ENCODE data around the gene INCA1.
"Not testable (repeated sequence)": the region's sequence is repeated elsewhere in the genome, so short reads cannot be mapped to it uniquely, and the experiment has no call there.

INCA1 gene, protein sequence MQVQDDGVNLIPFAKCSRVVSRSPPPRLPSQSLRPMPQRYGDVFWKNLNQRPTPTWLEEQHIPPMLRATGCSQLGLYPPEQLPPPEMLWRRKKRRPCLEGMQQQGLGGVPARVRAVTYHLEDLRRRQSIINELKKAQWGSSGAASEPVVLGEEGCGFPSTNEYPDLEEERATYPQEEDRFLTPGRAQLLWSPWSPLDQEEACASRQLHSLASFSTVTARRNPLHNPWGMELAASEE

DNA sequence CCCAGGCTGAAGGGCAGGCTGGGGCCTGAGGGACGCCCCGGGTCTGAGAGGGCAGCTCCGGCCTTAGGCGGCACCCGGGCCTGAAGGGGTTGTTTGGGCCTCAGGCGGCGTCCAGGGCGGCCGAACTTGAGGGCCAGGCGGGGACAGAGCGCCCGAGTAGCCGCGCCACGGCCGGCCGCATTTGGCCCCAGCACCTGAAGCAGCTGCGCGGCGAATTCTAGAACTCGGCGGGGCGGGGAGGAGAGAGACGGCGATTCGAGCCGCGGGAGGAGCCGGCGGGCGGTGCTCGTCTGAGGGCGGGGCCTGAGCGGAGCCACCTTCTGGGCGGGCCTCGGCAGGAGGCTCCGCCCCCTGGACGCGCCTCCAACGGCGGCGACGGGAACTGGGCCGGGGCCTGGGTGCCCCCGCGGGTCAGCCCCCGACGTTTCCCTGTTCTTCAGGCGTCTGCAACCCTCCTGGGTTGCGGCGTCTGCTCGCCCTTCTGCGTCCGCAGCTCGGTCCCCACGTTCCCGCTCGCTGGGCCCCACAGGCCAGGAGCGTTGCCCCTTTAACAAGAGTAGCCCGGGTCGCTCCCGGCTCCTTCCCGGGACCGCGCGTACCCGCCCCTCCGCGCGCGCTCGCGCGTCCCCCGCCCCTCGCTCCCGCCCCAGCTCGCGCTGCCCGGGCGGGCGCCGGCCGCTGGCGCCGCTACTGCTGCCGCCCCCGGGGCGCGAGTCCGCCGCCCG lies at the start of gene INCA1, which contains the start of gene KIF1C:
Gene INCA1 (minus strand): TSS at position 221 of the 725 bp plus-strand sequence. CDS start 3,085 bp downstream, outside the sequence.
Gene KIF1C (plus strand): TSS at position 649 of the 725 bp plus-strand sequence. CDS start 2,297 bp downstream, outside the sequence.
- DNase-seq, result peak; percentile 86

DNA sequence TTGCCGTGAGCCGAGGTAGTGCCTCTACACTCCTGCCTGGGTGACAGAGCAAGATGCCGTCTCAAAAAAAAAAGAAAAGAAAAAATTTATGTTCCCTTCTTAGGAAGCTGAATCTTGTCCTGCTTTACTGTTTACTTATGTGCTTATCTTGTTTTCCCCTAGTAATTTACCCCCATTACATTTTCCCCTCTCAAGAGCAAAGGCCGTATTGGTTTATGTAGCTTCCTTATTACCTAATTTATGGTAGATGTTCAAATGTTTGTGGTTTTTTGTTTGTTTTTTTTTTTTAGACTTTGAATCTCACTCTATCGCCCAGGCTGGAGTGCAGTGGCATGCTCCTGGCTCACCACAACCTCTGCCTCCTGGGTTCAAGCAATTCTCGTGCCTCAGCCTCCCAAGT lies 48.2 kb upstream of the INCA1 start:
- no peak for DNase-seq

DNA sequence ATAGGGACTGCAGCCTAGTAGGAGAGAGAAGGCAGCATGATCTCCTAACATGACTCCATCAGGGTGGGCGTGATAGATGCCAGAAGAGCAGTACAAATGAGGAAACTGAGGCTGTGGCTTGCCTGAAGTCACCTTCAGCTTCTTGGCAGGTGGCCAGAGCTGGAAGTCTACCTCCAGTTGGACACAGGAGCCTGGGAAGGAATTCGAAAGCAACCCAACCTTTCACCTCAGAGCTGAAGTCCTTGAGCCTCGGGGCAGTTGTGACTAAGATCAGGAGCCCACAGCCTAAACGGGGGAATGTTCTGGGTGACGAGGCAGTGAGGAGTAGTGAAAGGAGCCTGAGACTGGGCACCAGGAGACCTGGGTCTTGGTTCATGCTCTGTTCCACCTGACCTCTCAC lies 47.3 kb upstream of the INCA1 start:
- DNase-seq, result no peak

DNA sequence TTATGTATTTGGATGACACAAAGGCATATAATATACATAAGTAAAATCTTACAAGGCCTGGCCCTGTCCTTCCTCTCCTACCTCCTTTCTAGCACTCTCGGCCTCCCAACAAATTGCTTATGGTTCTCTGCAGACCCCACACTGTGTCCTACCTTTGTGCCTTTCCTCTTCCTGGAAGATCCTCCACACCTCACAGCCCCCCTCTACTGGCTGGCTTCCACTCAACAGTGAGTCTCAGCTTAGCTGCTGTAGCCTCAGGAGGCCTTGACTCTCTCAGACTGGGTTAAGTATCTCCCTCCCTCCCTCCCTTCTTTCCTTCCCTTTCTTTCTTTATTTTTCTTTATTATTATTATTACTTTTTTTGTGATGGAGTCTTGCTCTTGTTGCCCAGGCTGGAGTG lies 46.2 kb upstream of the INCA1 start:
- no peak for DNase-seq

DNA sequence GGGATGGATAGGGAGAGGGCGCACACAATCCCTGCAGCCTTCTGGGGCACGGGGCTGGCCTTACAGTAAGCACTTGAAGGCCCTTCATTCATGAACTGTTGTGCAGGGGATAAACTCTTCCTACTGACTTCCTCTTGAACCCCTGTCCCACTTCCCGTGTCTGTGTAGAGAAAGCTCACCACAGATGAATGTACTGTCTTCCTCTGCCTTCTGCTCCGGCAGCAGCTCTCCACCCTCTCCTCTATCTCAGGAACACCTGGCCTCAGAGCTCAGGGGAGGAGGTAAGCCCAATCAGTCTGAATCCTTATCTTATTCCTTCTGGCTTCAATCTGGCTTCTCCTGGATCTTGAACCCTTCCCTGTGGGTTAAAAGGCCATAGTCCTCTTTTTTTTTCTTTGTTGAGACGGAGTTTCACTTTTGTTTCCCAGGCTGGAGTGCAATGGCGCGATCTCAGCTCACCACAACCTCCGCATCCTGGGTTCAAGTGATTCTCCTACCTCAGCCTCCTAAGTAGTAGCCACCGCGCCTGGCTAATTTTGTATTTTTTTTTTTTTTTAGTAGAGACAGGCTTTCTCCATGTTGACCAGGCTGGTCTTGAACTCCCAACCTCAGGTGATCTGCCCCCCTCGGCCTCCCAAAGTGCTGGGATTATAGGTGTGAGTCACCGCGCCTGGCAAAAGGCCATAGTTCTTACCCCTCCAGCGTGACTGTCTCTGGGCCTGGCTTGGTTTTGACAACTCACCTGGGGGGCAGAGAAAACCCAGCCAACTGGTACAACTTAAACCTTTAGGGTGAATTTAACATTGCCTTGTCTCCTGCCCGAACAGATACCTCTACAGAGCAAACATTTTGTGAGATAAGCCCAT lies 45.1 kb upstream of the INCA1 start:
- DNase-seq, result no peak

DNA sequence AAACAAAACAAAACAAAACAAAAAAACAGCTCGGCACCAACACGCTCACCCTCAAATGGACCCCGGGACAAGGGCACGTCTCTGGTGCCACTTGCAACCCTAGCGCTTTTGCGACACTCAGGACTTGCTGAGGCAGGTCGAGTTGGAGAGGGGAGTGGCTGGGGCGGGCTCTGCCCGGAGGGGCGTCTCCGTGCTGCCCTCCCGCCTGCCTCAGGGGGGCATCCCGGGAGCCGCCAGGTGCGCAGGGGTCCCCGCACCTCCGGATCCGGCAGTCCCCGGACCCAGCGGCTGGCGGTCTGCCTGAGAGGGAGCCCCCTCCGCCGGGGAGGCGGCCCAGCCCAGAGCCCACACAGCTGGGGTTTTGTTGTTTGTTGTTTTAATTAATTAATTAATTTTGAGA lies 38.0 kb upstream of the INCA1 start, which contains the start of gene SLC52A1:
Gene SLC52A1 (minus strand): TSS at position 112 of the 400 bp plus-strand sequence. CDS start 820 bp downstream, outside the sequence.
- DNase-seq, result peak; percentile 34

DNA sequence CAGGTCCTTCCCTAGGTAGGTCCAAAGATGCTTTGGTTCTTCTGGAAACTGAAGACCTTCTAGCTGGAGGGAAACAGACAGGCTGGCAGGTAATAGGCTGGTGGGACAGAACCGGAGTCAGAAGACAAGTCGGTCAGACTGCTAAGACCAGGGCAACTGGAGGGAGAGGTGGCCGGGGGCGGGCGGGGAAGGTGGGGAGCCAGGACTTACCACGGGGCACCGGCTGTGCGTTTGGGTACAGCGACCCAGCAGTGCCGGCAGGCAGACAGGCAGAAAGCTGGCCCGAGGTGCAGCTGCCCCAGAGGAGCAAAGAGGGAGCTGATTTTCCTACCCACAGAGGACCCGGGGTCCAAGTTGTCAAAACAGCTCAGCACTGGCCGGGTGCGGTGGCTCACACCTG lies 37.3 kb upstream of the INCA1 start:
- DNase-seq, result no peak

DNA sequence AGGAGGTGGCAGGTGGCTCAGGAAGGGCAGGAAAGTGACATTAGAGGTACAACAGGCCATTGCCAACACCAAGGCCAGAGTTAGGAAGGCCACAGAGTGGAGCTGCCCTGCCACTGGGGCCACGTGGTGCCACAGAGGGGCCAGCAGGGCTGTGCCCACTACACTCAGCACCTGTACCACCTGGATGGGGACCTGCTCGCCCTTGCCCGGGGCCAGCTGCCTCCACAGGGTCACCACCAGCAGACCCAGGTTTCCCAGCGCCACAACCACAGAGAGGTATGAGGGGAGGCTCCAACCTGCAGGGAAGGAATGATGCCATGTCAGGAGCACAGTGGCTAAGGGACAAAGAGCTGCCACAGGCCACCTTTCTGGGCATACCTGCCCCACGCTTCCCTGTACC lies 36.7 kb upstream of the INCA1 start:
- no peak for DNase-seq

DNA sequence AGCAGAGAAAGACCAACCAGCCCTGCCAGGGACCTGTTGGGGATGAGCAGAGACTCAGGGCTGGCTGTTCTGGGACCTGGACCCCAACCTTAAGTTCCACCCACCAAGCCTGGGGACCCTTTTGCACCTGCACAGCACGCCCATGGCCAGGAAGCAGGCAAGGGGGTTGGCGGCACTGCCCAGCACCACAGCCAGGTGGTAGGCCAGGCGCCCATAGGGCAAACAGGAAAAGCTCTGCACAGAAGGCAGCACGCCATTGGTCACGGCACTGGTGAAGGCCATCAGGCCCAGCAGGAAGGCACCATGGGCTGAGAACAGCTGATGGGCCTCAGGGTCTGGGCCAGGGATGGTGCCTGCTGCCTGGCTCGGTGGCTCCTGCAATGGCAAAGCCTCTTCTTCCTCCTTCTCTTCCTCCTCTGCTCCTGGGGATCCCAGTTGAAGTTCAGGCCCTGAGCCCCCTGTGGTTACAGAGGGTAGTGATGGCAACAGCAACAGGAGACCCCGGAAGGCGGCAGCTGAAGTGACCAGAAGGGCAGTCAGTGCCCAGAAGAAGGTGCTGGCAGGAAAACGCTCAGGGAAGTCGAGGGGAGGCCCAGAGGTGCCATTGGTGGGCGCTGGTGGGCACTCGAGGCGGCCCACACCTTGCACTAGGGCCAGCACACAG lies 36.2 kb upstream of the INCA1 start:
- no peak for DNase-seq

DNA sequence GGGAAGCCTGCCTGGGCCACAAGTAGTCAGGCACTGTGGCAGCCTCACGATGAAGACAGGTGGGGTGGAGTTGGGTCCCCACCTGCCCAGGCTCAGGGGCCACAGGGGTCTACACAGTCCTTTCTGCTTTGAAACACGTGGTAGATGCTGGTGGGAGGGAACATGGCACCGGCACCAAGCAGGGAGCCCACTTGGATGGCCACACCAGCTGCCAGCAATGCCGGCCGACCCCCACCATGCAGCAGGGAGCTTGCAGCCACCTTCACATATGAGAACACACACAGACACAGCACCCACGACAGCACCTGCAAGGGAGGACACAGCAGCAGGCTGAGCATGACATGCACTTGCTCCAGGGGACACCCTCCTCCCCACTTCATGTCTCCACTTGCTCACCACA lies 35.5 kb upstream of the INCA1 start:
- no peak for DNase-seq

DNA sequence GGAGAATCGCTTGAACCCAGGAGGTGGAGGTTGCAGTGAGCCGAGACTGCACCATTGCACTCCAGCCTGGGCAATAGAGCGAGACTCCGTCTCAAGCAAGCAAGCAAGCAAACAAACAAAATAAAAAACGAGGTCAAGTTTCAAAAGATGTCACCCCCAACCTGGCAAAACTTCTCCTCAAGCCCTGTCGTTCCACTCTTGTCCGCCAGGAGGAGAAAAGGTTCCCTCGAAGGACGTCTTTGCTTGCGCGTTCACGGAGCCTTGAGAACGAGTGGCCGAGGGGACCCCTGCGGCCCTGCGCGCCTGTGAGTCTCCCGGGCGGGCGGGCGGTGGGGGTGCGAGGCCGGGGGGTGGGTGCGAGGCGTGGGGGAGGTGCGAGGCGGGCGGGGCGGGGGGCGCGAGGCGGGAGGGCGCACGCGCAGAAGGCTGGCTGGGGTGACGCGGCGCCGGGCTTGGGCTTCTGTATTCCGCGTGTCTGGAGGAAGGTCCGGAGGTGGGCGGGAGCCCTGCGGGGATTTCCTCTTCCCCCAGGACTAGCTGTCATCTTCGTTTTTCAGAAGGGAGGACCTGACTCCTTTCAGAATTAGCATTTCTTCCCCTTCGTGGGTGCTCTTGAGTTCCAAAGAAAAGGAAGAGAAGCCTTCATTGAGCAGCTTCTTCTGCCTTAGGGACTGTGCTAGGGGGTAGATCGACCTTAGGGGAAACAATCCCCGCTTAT lies 34.2 kb upstream of the INCA1 start:
- peak; percentile 61 for DNase-seq

DNA sequence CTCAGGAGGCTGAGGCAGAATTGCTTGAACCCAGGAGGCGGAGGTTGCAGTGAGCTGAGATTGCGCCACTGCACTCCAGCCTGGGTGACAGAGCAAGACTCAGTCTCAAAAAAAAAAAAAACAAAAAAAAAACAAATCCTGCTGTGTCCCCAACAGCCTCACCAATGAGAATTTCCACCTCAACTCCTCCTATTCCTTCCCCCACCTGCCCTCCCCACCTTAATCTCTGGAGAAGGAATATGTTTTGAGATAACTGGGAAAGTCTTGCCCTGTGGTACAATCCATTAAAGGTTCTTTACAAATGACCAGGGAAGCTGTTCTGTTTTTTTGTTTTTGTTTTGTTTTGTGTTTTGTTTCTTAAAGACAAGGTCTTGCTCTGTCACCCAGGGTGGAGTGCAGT lies 32.8 kb upstream of the INCA1 start:
- not testable (repeated sequence) for DNase-seq

DNA sequence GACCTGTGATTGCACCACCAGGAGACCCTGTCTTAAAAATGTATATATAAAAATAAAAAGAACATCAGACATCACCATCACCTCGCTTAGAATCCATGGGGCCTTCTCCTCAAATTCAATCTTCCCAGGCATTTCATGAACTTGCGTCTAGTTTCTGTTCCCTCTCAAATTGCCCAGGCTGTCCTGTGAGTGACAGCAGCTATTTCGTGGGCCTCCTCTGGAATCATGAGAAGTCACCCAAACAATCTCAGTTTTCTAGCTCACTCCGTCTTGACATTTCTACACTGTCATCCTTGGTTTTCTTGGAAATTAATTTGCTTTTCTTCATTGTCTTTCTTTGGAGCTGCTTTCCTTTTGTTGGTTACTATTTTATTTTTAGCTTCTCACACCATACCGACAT lies 30.6 kb upstream of the INCA1 start:
- no peak for DNase-seq

DNA sequence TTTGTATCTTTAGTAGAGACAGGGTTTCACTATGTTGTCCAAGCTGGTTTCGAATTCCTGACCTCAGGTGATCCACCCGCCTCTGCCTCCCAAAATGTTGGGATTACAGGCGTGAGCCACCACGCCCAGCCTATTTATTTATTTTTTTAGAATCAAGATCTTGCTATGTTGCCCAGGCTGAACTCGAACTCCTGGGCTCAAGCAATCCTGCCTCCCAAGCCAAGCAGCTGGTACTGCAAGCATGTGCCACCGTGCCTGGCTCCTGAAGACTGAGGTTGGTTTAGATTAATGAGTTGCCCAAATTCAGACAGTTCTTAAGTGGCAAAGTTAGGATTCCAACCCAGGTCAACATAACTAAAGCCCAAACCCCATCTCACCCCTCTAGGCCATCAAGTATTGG lies 30.0 kb upstream of the INCA1 start:
- no peak for DNase-seq

DNA sequence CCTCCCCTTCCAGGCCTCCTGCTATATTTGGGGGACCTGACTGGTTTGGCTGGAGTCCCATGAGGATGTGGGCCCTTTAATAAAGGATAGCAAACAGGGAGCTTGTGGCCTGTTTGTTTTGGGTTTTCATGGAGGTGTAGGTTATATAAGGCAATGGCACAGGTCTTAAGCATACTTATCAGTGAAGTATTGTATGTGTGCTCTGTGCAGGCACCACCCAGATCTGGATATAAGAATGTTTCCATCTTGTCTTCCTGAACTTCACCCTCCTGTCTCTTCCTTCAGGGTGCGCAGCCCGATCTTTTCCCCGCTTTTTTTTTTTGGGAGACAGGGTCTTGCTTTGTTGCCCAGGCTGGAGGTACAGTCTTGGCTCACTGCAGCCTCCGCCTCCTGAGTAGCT lies 27.3 kb upstream of the INCA1 start:
- DNase-seq, result no peak

DNA sequence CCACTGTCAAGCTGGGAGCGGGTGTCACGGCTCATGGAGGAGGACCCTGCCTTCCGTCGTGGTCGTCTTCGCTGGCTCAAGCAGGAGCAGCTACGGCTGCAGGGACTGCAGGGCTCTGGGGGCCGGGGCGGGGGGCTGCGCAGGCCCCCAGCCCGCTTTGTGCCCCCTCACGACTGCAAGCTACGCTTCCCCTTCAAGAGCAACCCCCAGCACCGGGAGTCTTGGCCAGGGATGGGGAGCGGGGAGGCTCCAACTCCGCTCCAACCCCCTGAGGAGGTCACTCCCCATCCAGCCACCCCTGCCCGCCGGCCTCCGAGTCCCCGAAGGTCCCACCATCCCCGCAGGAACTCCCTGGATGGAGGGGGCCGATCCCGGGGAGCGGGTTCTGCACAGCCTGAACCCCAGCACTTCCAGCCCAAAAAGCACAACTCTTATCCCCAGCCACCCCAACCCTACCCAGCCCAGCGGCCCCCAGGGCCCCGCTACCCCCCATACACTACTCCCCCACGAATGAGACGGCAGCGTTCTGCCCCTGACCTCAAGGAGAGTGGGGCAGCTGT lies 26.3 kb upstream of the INCA1 start:
- DNase-seq, result no peak

DNA sequence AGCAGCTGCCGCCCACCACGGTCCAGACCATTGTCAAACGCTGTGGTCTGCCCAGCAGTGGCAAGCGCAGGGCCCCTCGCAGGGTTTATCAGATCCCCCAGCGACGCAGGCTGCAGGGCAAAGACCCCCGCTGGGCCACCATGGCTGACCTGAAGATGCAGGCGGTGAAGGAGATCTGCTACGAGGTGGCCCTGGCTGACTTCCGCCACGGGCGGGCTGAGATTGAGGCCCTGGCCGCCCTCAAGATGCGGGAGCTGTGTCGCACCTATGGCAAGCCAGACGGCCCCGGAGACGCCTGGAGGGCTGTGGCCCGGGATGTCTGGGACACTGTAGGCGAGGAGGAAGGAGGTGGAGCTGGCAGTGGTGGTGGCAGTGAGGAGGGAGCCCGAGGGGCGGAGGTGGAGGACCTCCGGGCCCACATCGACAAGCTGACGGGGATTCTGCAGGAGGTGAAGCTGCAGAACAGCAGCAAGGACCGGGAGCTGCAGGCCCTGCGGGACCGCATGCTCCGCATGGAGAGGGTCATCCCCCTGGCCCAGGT lies 24.9 kb upstream of the INCA1 start:
- no peak for DNase-seq

DNA sequence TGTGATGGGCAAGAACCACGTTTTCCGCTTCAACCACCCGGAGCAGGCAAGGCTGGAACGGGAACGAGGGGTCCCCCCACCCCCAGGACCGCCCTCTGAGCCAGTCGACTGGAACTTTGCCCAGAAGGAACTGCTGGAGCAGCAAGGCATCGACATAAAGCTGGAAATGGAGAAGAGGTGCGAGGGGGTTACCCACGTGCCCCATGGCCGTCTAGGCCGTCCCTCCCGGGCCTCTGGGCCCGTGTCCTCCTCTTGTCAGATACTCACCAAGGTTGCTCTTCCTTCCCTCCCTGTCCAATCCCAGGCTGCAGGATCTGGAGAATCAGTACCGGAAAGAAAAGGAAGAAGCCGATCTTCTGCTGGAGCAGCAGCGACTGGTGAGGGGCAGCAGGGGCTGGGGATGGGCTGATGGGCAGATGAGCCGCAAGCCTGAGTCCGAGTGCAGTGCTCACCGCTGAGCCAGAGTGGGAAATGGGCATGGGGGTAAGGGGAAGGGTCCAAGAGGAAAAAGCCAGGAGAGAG lies 23.2 kb upstream of the INCA1 start:
- DNase-seq, result no peak

DNA sequence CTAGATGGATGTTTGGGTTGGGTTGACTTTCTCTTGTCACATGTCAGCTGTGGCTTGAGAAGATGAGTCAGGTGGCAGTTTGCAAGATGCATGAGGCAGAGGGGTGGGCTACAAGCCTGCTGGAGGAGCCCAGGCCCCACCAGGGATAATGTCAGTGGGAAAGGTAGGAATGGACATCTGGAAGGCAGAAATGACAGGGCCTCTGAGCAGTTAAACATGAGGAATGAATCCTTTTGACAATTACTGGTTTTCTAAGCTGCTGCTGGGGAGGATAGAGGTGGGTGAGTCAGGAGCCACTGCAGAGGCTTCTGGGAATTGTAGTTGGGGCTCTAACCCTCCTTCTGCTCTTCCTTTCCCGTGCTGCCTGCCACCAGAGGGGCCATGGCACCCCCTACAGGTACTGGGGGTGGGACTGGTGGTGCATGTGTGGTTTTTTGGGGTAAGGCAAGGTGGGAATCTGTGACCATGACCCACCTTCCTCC lies 22.2 kb upstream of the INCA1 start:
- no peak for DNase-seq

DNA sequence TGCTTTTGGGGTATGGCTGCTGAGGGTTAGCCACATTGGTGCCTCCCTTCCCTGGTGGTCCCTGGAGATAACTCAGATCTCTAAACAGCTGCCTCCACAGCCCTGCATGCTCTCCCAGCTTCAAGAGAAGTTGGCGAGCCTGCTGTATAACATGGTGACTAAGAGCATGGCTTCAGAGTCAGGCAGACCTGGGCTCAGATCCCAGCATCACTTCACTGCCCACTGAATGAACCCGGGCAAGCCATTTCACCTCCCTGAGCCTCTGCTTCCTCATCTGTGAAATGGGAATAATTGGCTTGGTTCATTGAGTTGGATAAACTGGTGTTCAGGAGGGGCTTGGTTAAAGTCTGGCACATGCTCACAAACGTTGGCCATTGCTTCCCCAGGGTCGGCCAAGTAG lies 17.0 kb upstream of the INCA1 start:
- no peak for DNase-seq

DNA sequence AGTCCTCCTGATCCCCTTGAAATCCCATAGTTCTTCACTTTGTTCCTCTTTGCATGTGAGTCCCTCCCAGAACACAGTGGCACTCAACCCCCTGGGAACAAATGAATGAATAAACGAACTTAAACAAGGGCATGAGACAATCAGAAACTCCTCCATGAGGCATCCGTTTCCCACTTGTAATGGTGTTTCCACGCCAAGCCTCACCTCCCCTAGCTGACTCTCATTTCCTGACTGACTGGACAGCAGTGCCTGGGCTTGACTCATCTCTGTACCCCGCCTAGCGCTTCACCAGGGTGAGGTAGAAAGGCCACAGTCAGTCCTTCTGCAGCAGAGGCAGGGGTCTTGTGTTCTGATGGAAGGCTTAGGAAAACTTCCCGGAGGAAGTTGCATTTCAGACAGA lies 14.6 kb upstream of the INCA1 start:
- DNase-seq, result no peak

Data from NCI-H1105 treated with DMSO at 0.1 percent for 48 hours (cell line).